NCI-H1417 treated with DMSO at 0.1 percent for 48 hours (cell line): ENCODE data around the gene DLK2.
"Not testable (repeated sequence)": the region's sequence is repeated elsewhere in the genome, so short reads cannot be mapped to it uniquely, and the experiment has no call there.

Experiments
- DNase-seq: peaks from one replicate; lab custom pipeline; 2025; lab: John Stamatoyannopoulos, UW

Gene DLK2

GRCh38 chr6:43455531-43456428 is at the start of gene DLK2:
Gene DLK2, minus strand, starts transcription at chr6:43455548. Its CDS starts 723 bp downstream, at chr6:43454825.
- DNase-seq = no peak

- DNase-seq = no peak
These were observed 48.1 kb upstream of the DLK2 start for GRCh38 chr6:43503443-43503842.

- no peak for DNase-seq
These were observed 47.3 kb upstream of the DLK2 start for GRCh38 chr6:43502666-43503065.

- DNase-seq = no peak
These were observed 45.6 kb upstream of the DLK2 start for GRCh38 chr6:43500921-43501320.

GRCh38 chr6:43499028-43499815 is 43.9 kb upstream of the DLK2 start:
- DNase-seq = no peak

- not testable (repeated sequence) for DNase-seq
These were observed 42.9 kb upstream of the DLK2 start for GRCh38 chr6:43498291-43498690.

- no peak for DNase-seq
These were observed 42.3 kb upstream of the DLK2 start for GRCh38 chr6:43497689-43498088.

GRCh38 chr6:43497129-43497396 is 41.7 kb upstream of the DLK2 start:
- DNase-seq = no peak

GRCh38 chr6:43496370-43497128 is 41.2 kb upstream of the DLK2 start:
- no peak for DNase-seq

- no peak for DNase-seq
These were observed 40.1 kb upstream of the DLK2 start for GRCh38 chr6:43495409-43495941.

GRCh38 chr6:43494766-43495165 is 39.4 kb upstream of the DLK2 start:
- DNase-seq = no peak

GRCh38 chr6:43494321-43494720 is 39.0 kb upstream of the DLK2 start:
- no peak for DNase-seq

GRCh38 chr6:43493833-43494232 is 38.5 kb upstream of the DLK2 start:
- no peak for DNase-seq

GRCh38 chr6:43493230-43493629 is 37.9 kb upstream of the DLK2 start:
- DNase-seq = no peak

GRCh38 chr6:43492673-43493072 is 37.3 kb upstream of the DLK2 start:
- DNase-seq = no peak

- no peak for DNase-seq
These were observed 36.7 kb upstream of the DLK2 start for GRCh38 chr6:43491750-43492661.

GRCh38 chr6:43490523-43490939 is 35.2 kb upstream of the DLK2 start:
- DNase-seq = no peak

GRCh38 chr6:43489277-43490072 is 34.1 kb upstream of the DLK2 start:
- no peak for DNase-seq

GRCh38 chr6:43488667-43489276 is 33.4 kb upstream of the DLK2 start:
- DNase-seq = no peak
